Mammary epithelial cell (primary cell): ENCODE results near the gene TMEM150A.

ENCODE experiments used
- EZH2 ChIP-seq: IDR thresholded peaks from 2 replicates; pipeline ENCODE4 v1.6.1; 2012; ENCODE audit warnings: low read length, inconsistent platforms, borderline replicate concordance
- TF ChIP-seq, protein P1 (sequence below), 2 donors: IDR thresholded peaks in 1 of 2; conservative IDR thresholded peaks in 1 of 2; 2 replicates each; pipeline ENCODE4 v1.5.1; 2011 to 2012; ENCODE audit warnings: inconsistent platforms in 2 of 2, low read length in 2 of 2, mild to moderate bottlenecking in 2 of 2, control low read depth in 1 of 2, low read depth in 1 of 2; ENCODE audit not compliant: insufficient read depth in 1 of 2; ENCODE audit errors: extremely low read depth in 1 of 2

DNA sequence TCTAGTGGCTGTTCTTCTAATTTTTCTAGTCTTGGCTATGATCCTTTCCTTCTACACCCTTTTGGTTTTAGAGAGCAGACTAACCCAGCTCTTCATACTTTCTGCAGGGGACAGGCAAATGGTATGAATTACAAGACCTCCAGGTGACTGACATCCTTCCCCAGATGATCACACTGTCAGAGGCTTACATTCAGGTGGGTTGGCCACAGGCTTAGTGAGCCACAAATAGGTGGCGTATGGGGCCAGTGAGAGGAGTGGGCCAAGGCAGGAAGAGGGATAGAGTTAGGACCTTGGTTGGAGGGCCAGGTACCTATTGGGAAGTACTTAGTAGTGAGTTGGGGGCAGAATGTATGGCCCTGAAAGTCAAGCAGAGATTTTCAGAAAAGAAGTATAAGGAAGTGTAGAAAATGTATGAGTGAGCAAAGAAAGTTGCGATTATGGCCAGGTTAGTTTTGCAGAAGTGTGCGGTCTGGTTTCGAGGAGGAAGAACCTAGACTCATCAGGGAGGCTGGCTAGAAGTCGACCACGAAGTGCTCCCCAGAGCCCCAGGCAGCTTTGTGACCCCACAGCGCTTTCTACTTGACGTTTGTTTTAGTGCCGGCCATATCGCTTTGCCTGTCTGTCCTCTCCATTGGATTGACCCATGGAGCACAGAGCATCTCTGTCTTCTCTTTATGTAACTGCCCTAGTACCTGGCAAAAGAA, 45.5 kb upstream of the TMEM150A start:
- TF ChIP-seq, protein P1, sequence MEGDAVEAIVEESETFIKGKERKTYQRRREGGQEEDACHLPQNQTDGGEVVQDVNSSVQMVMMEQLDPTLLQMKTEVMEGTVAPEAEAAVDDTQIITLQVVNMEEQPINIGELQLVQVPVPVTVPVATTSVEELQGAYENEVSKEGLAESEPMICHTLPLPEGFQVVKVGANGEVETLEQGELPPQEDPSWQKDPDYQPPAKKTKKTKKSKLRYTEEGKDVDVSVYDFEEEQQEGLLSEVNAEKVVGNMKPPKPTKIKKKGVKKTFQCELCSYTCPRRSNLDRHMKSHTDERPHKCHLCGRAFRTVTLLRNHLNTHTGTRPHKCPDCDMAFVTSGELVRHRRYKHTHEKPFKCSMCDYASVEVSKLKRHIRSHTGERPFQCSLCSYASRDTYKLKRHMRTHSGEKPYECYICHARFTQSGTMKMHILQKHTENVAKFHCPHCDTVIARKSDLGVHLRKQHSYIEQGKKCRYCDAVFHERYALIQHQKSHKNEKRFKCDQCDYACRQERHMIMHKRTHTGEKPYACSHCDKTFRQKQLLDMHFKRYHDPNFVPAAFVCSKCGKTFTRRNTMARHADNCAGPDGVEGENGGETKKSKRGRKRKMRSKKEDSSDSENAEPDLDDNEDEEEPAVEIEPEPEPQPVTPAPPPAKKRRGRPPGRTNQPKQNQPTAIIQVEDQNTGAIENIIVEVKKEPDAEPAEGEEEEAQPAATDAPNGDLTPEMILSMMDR (conservative IDR thresholded peaks at IDR 0.05 in 1 of 2, IDR thresholded peaks at IDR 0.05 in 1 of 2; ENCODE audit: extremely low read depth in 1 of 2, insufficient read depth in 1 of 2, low read depth in 1 of 2, low read length in 2 of 2), result no peak
- TF ChIP-seq EZH2, result no peak
